DOHH2 (cell line): ENCODE data around the gene SCYGR2.

Experiments
- H3F3A ChIP-seq: fragments of 200-600 bp; sonication (generic), shearing (Covaris generic); 2 replicates; pipeline ENCODE4 v1.6.0; 2016; ENCODE audit warnings: antibody characterized with exemption, mild to moderate bottlenecking; ENCODE audit not compliant: control insufficient read depth, insufficient read depth
- H3K27ac ChIP-seq: fragments of 200-600 bp; sonication (generic); 2 replicates; pipeline ENCODE4 v1.5.1; 2014; ENCODE audit warnings: low read depth, mild to moderate bottlenecking, low read length, moderate library complexity
- H3K27me3 ChIP-seq: fragments of 200-600 bp; sonication (generic); 2 replicates; pipeline ENCODE4 v1.6.1; 2014; ENCODE audit warnings: mild to moderate bottlenecking, low read length, mixed read lengths; ENCODE audit not compliant: control insufficient read depth
- H3K36me3 ChIP-seq: fragments of 200-600 bp; sonication (generic); 2 replicates; pipeline ENCODE4 v1.6.1; 2014; ENCODE audit warnings: mild to moderate bottlenecking, low read length, moderate library complexity, mixed read lengths; ENCODE audit not compliant: control insufficient read depth
- H3K4me1 ChIP-seq: fragments of 200-600 bp; sonication (generic); 2 replicates; pipeline ENCODE4 v1.6.1; 2014; ENCODE audit warnings: mild to moderate bottlenecking, low read length, mixed read lengths; ENCODE audit not compliant: control insufficient read depth
- H3K4me2 ChIP-seq: fragments of 200-600 bp; sonication (generic); 2 replicates; pipeline ENCODE4 v1.6.0; 2014; ENCODE audit warnings: mild to moderate bottlenecking, low read length, moderate library complexity
- H3K4me3 ChIP-seq: fragments of 200-600 bp; sonication (generic); 2 replicates; pipeline ENCODE4 v1.5.1; 2014; ENCODE audit warnings: mild to moderate bottlenecking, low read length, mixed read lengths
- H3K79me2 ChIP-seq: fragments of 200-600 bp; sonication (generic); 2 replicates; pipeline ENCODE4 v1.6.1; 2014; ENCODE audit warnings: mild to moderate bottlenecking, low read length, mixed read lengths; ENCODE audit not compliant: control insufficient read depth
- H3K9me2 ChIP-seq: fragments of 200-600 bp; sonication (generic); replicated peaks from 2 replicates; pipeline ENCODE4 v1.6.1; 2014; ENCODE audit warnings: mild to moderate bottlenecking, low read length, mixed read lengths; ENCODE audit not compliant: control insufficient read depth
- H3K9me3 ChIP-seq: fragments of 200-600 bp; sonication (generic); 2 replicates; pipeline ENCODE4 v1.6.1; 2014; ENCODE audit warnings: antibody characterized with exemption, low read length, mixed read lengths; ENCODE audit not compliant: control insufficient read depth, insufficient read depth
- H4K20me1 ChIP-seq: fragments of 200-600 bp; sonication (generic); 2 replicates; pipeline ENCODE4 v1.6.0; 2014; ENCODE audit warnings: low read depth, mild to moderate bottlenecking, antibody characterized with exemption, low read length, moderate library complexity; ENCODE audit not compliant: control insufficient read depth, insufficient read depth
- EZH2phosphoT487 ChIP-seq: fragments of 200-600 bp; sonication (generic); IDR thresholded peaks from 2 replicates; pipeline ENCODE4 v1.6.1; 2017; ENCODE audit warnings: borderline replicate concordance, mild to moderate bottlenecking, antibody characterized with exemption, low read length, moderate library complexity, mixed read lengths
- TF ChIP-seq, protein P1 (sequence below): fragments of 200-600 bp; sonication (generic); IDR thresholded peaks from one replicate; pipeline ENCODE4 v1.5.1; 2014; ENCODE audit warnings: antibody characterized with exemption, mild to moderate bottlenecking, low read depth, low read length; ENCODE audit not compliant: poor library complexity, severe bottlenecking

SCYGR2 gene

DNA sequence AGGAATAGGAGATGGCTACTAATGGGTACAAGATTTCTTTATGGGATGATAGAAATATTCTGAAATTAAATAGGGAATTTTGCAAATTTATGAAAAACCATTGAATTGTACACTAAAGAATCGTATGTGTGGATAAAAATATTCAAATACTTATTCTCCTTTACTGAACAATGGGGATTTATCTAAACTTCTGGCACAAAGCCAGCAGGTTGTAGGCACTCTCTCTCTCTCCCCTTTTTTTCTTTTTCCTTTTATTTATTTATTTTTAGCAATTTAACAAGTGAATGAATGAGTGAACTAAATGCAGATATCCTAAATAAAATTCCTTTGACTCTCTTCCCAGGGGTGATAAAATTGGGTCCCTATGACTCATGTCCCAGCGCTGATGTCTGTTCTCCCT is 21.9 kb upstream of the SCYGR2 start:
- Histone ChIP-seq H3K4me1 (no peaks in the 10 kb centered on the region), H3K4me3 (no peak overlapping the region), H3K79me2 (no peaks in the 10 kb centered on the region), H3K4me2 (no peak overlapping the region), H4K20me1 (no peaks in the 10 kb centered on the region), H3K27me3 (peaks cover 8% of the 10 kb centered on the region; the same call in 1 of the 2 replicates), H3F3A (no peaks in the 10 kb centered on the region), H3K9me2 (no peaks in the 10 kb centered on the region), H3K36me3 (no peaks in the 10 kb centered on the region), H3K27ac (no peak overlapping the region), H3K9me3 (no peaks in the 10 kb centered on the region)
- no peak for TF ChIP-seq EZH2phosphoT487
- TF ChIP-seq, protein P1, sequence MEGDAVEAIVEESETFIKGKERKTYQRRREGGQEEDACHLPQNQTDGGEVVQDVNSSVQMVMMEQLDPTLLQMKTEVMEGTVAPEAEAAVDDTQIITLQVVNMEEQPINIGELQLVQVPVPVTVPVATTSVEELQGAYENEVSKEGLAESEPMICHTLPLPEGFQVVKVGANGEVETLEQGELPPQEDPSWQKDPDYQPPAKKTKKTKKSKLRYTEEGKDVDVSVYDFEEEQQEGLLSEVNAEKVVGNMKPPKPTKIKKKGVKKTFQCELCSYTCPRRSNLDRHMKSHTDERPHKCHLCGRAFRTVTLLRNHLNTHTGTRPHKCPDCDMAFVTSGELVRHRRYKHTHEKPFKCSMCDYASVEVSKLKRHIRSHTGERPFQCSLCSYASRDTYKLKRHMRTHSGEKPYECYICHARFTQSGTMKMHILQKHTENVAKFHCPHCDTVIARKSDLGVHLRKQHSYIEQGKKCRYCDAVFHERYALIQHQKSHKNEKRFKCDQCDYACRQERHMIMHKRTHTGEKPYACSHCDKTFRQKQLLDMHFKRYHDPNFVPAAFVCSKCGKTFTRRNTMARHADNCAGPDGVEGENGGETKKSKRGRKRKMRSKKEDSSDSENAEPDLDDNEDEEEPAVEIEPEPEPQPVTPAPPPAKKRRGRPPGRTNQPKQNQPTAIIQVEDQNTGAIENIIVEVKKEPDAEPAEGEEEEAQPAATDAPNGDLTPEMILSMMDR, result no peak

DNA sequence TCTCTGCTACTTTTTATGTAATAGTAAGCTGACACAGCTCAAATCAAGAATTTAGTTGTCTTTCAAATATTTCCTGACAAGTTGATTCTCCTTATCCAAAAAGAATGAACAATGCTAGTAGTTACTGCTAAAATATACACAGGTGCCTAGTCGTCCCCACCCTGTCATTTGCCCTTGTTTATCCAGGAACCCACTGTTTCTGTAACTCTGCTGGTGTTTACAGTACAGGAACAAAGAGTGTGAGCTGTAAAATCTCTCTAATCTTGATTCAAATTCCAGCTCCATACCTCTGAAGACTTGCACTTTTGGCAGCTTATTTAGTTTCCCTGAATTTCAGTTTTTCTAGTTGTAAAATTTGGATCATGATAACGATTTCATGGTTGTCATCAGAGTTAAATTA is 21.1 kb upstream of the SCYGR2 start:
- H3K4me3 ChIP-seq, result no peak overlapping the region
- TF ChIP-seq EZH2phosphoT487, result no peak
- TF ChIP-seq, protein P1, result no peak
- H3K4me1 ChIP-seq, result no peaks in the 10 kb centered on the region
- no peaks in the 10 kb centered on the region for H3K9me2 ChIP-seq
- peaks cover 4% of the 10 kb centered on the region for H3K9me3 ChIP-seq
- H3K27me3 ChIP-seq, result peaks cover 8% of the 10 kb centered on the region; the same call in 1 of the 2 replicates
- no peaks in the 10 kb centered on the region for H3K79me2 ChIP-seq
- H3F3A ChIP-seq, result no peaks in the 10 kb centered on the region
- H4K20me1 ChIP-seq, result no peaks in the 10 kb centered on the region
- H3K27ac ChIP-seq, result no peak overlapping the region
- no peak overlapping the region for H3K4me2 ChIP-seq
- no peaks in the 10 kb centered on the region for H3K36me3 ChIP-seq

DNA sequence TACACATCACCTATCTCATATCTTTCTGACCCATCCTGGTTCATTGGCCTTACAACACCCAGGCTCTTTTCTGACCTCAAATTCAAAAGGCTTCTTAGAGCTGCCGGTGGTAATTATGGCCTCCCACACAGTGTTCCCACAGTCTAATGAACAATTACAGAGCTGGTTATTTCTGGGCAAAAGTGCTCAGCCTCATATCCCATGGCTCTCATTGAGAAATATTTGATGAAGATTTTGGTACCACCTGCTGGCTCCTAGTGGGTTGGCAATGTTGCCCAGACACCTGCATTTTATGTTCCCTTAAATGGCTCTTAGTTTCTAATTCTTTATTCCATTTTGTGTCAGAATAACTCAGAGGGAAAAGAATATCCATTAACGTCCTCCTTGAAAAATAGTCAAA is 20.1 kb upstream of the SCYGR2 start:
- H3K9me2 ChIP-seq, result no peaks in the 10 kb centered on the region
- H3K4me1 ChIP-seq, result no peaks in the 10 kb centered on the region
- H3F3A ChIP-seq, result no peaks in the 10 kb centered on the region
- no peak overlapping the region for H3K4me2 ChIP-seq
- TF ChIP-seq EZH2phosphoT487, result no peak
- TF ChIP-seq, protein P1, result no peak
- H3K79me2 ChIP-seq, result no peaks in the 10 kb centered on the region
- H3K27me3 ChIP-seq, result peaks cover 8% of the 10 kb centered on the region; the same call in 1 of the 2 replicates
- H3K27ac ChIP-seq, result no peak overlapping the region
- H3K36me3 ChIP-seq, result no peaks in the 10 kb centered on the region
- peaks cover 8% of the 10 kb centered on the region for H3K9me3 ChIP-seq
- H4K20me1 ChIP-seq, result no peaks in the 10 kb centered on the region
- H3K4me3 ChIP-seq, result no peak overlapping the region
